ENCODE results near the gene PEX1. TPM values are rescaled to one million over a fixed set of nuclear protein-coding genes. Genes with fewer than 3 reads are reported as not detected.
"Not testable (repeated sequence)": the region's sequence is repeated elsewhere in the genome, so short reads cannot be mapped to it uniquely, and the experiment has no call there.

PEX1 gene
- total and polyA plus RNA-seq, 2 donors from 2014 or later = 16.9 to 19.6 TPM

- Histone ChIP-seq H3K4me3 (ENCODE audit: low read length in 3 of 3) (no peak overlapping the region), H3K9ac (ENCODE audit: low read length in 3 of 3) (no peak overlapping the region), H3K36me3 (ENCODE audit: control insufficient read depth in 2 of 3, insufficient read depth in 3 of 3, low read length in 3 of 3) (peaks cover 0 to 45% (median 28%) of the 10 kb centered on the region in 3 donors), H3K27me3 (ENCODE audit: control insufficient read depth, insufficient read depth, low read length) (no peaks in the 10 kb centered on the region), H3K4me1 (ENCODE audit: control insufficient read depth in 2 of 3, insufficient read depth in 2 of 3, low read depth in 1 of 3, low read length in 3 of 3) (no peaks in the 10 kb centered on the region), H3K27ac (ENCODE audit: low read depth in 2 of 2, low read length in 2 of 2) (no peak overlapping the region), H3K9me3 (ENCODE audit: control insufficient read depth in 2 of 3, insufficient read depth in 1 of 3, low read length in 3 of 3) (no peaks in the 10 kb centered on the region)
- TF ChIP-seq CTCF (IDR thresholded peaks at IDR 0.05; ENCODE audit: borderline replicate concordance, extremely low read depth, insufficient read depth) = no peak
- DNase-seq = no peak
- intact Hi-C loops (cut with DNase I) = no loop called here
- no peak for FAIRE-seq
Observed at GRCh38 chr7:92489634-92490033, 38.7 kb downstream of the PEX1 start.

DNA sequence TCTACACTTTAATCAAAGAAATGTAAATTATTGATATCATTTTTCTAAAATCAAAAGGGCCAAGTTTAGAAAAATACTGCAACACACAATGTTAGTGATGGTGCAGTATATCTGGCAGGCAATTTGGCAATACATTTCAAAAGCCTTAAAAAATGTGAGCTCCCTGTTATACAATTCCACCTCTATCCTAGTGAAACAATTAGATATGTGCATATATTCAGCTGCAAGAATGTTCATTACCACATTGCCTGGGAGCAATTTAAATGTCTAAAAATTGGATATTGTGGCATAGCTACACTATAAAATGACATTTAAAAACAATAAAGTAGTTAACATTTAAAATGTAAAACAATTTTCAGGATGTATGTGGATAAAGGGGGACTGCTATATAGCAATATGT lies 40.5 kb downstream of the PEX1 start:
- Histone ChIP-seq H3K27me3 (ENCODE audit: control insufficient read depth, insufficient read depth, low read length) (no peaks in the 10 kb centered on the region), H3K9ac (ENCODE audit: low read length in 3 of 3) (no peak overlapping the region), H3K27ac (ENCODE audit: low read depth in 2 of 2, low read length in 2 of 2) (no peak overlapping the region), H3K9me3 (ENCODE audit: control insufficient read depth in 2 of 3, insufficient read depth in 1 of 3, low read length in 3 of 3) (no peaks in the 10 kb centered on the region), H3K36me3 (ENCODE audit: control insufficient read depth in 2 of 3, insufficient read depth in 3 of 3, low read length in 3 of 3) (peaks cover 0 to 37% (median 25%) of the 10 kb centered on the region in 3 donors), H3K4me1 (ENCODE audit: control insufficient read depth in 2 of 3, insufficient read depth in 2 of 3, low read depth in 1 of 3, low read length in 3 of 3) (no peaks in the 10 kb centered on the region), H3K4me3 (ENCODE audit: low read length in 3 of 3) (no peak overlapping the region)
- intact Hi-C loops (cut with DNase I) = no loop called here
- DNase-seq = no peak
- FAIRE-seq = no peak
- TF ChIP-seq CTCF (IDR thresholded peaks at IDR 0.05; ENCODE audit: borderline replicate concordance, extremely low read depth, insufficient read depth) = no peak

GRCh38 chr7:92485974-92486373 lies 42.3 kb downstream of the PEX1 start:
- H3K36me3 ChIP-seq (ENCODE audit: control insufficient read depth in 2 of 3, insufficient read depth in 3 of 3, low read length in 3 of 3) = peaks cover 0 to 26% (median 14%) of the 10 kb centered on the region in 3 donors
- no peaks in the 10 kb centered on the region for H3K9me3 ChIP-seq (ENCODE audit: control insufficient read depth in 2 of 3, insufficient read depth in 1 of 3, low read length in 3 of 3)
- DNase-seq = no peak
- no peaks in the 10 kb centered on the region for H3K27me3 ChIP-seq (ENCODE audit: control insufficient read depth, insufficient read depth, low read length)
- intact Hi-C loops (cut with DNase I) = no loop called here
- no peak overlapping the region for H3K27ac ChIP-seq (ENCODE audit: low read depth in 2 of 2, low read length in 2 of 2)
- TF ChIP-seq CTCF (IDR thresholded peaks at IDR 0.05; ENCODE audit: borderline replicate concordance, extremely low read depth, insufficient read depth) = no peak
- H3K9ac ChIP-seq (ENCODE audit: low read length in 3 of 3) = no peak overlapping the region
- FAIRE-seq = no peak
- H3K4me1 ChIP-seq (ENCODE audit: control insufficient read depth in 2 of 3, insufficient read depth in 2 of 3, low read depth in 1 of 3, low read length in 3 of 3) = no peaks in the 10 kb centered on the region
- H3K4me3 ChIP-seq (ENCODE audit: low read length in 3 of 3) = no peak overlapping the region

DNA sequence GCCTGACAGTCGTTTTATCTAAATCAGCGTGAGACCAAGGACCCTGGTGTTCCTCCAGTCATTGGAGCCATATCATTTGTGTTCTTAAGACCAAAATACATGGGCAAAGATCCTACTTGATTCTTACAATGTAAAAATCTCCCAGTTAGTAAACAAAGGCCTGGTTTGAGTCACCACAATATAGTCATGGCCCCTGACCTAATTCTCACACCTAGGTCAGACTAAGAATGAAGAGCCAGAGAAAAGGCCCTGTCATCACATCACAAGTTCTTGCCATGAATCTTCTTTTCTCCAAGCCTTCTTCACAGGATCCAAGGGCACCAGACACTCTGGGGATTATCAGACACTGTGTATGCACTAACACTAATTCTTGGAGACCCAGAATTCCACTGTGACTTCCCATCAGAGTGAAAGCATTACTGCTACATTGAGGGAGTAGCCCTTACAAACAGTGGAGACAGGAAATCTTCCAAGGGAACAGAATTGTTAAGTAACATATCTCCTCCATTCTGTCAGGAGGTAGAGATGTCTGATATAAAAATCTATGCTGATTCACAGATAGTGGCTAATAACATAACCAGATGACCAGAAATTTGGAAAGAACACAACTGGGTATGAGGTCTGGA lies 42.9 kb downstream of the PEX1 start:
- Histone ChIP-seq H3K9ac (ENCODE audit: low read length in 3 of 3) (no peak overlapping the region), H3K27me3 (ENCODE audit: control insufficient read depth, insufficient read depth, low read length) (no peaks in the 10 kb centered on the region), H3K27ac (ENCODE audit: low read depth in 2 of 2, low read length in 2 of 2) (no peak overlapping the region), H3K4me1 (ENCODE audit: control insufficient read depth in 2 of 3, insufficient read depth in 2 of 3, low read depth in 1 of 3, low read length in 3 of 3) (no peaks in the 10 kb centered on the region), H3K36me3 (ENCODE audit: control insufficient read depth in 2 of 3, insufficient read depth in 3 of 3, low read length in 3 of 3) (peaks cover 0 to 23% (median 14%) of the 10 kb centered on the region in 3 donors), H3K4me3 (ENCODE audit: low read length in 3 of 3) (no peak overlapping the region), H3K9me3 (ENCODE audit: control insufficient read depth in 2 of 3, insufficient read depth in 1 of 3, low read length in 3 of 3) (no peaks in the 10 kb centered on the region)
- DNase-seq (no peak), FAIRE-seq (no peak)
- TF ChIP-seq CTCF (IDR thresholded peaks at IDR 0.05; ENCODE audit: borderline replicate concordance, extremely low read depth, insufficient read depth) = no peak
- intact Hi-C loops (cut with DNase I) = no loop called here

- H3K36me3 ChIP-seq (ENCODE audit: control insufficient read depth in 2 of 3, insufficient read depth in 3 of 3, low read length in 3 of 3) = peaks cover 0 to 19% (median 11%) of the 10 kb centered on the region in 3 donors
- DNase-seq; intact Hi-C loops (cut with DNase I); H3K9me3 ChIP-seq (ENCODE audit: control insufficient read depth in 2 of 3, insufficient read depth in 1 of 3, low read length in 3 of 3); H3K4me1 ChIP-seq (ENCODE audit: control insufficient read depth in 2 of 3, insufficient read depth in 2 of 3, low read depth in 1 of 3, low read length in 3 of 3); H3K4me3 ChIP-seq (ENCODE audit: low read length in 3 of 3); FAIRE-seq; H3K9ac ChIP-seq (ENCODE audit: low read length in 3 of 3); H3K27me3 ChIP-seq (ENCODE audit: control insufficient read depth, insufficient read depth, low read length); H3K27ac ChIP-seq (ENCODE audit: low read depth in 2 of 2, low read length in 2 of 2): not testable (repeated sequence)
Observed at GRCh38 chr7:92484226-92484625, 44.1 kb downstream of the PEX1 start.

All from kidney (tissue), 14 donors.